SU-DHL-6 (cell line): ENCODE results near the gene BCL2L14.

ENCODE experiments used
- EZH2phosphoT487 ChIP-seq: fragments of 200-600 bp; sonication (generic), shearing (Covaris generic); conservative IDR thresholded peaks from 2 replicates; pipeline ENCODE4 v1.6.1; 2018; ENCODE audit warnings: mild to moderate bottlenecking, antibody characterized with exemption, low read length, moderate library complexity, mixed read lengths
- TF ChIP-seq, protein P1 (sequence below): fragments of 200-600 bp; sonication (generic); IDR thresholded peaks from one replicate; pipeline ENCODE4 v1.5.1; 2017; ENCODE audit warnings: antibody characterized with exemption, mild to moderate bottlenecking, low read length, moderate library complexity; ENCODE audit not compliant: insufficient read depth, poor library complexity, severe bottlenecking

DNA sequence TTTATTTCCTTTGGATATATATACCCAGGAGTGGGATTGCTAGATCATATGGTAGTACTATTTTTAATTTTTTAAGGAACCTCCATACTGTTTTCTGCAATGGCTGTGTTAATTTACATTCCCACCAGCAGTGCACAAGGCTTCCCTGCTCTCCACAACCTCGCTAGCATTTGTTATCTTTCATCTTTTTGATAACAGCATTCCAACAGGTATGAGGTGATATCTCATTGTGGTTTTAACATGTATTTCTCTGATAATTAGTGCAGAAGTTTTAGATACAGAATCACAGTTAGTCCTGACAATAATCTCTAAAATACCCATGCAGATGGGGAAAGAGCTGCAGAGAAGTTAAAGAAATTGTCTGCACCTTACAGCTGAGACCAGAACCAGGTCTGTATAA is 35.5 kb upstream of the BCL2L14 start:
- TF ChIP-seq, protein P1, sequence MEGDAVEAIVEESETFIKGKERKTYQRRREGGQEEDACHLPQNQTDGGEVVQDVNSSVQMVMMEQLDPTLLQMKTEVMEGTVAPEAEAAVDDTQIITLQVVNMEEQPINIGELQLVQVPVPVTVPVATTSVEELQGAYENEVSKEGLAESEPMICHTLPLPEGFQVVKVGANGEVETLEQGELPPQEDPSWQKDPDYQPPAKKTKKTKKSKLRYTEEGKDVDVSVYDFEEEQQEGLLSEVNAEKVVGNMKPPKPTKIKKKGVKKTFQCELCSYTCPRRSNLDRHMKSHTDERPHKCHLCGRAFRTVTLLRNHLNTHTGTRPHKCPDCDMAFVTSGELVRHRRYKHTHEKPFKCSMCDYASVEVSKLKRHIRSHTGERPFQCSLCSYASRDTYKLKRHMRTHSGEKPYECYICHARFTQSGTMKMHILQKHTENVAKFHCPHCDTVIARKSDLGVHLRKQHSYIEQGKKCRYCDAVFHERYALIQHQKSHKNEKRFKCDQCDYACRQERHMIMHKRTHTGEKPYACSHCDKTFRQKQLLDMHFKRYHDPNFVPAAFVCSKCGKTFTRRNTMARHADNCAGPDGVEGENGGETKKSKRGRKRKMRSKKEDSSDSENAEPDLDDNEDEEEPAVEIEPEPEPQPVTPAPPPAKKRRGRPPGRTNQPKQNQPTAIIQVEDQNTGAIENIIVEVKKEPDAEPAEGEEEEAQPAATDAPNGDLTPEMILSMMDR = no peak
- TF ChIP-seq EZH2phosphoT487 = no peak
